Osteocyte (in vitro differentiated cells): Measurements from ENCODE around the gene TBX19. TPM values are rescaled to one million over a fixed set of nuclear protein-coding genes. Genes with fewer than 3 reads are reported as not detected.
A peak's percentile ranks its signal among the peaks of the same experiment; 100 is the strongest.

ENCODE experiments used
- DNase-seq: peaks from one replicate; pipeline ENCODE4 v3.0.0; 2021; ENCODE audit warnings: mixed read lengths; ENCODE audit not compliant: unreplicated experiment; ENCODE audit errors: extremely low spot score
- H3K27ac Mint-ChIP-seq: one replicate; pipeline ENCODE4 v1.8.0; 2021; ENCODE audit warnings: mild to moderate bottlenecking, mixed read lengths; ENCODE audit not compliant: unreplicated experiment
- H3K27me3 Mint-ChIP-seq: one replicate; pipeline ENCODE4 v1.8.0; 2021; ENCODE audit warnings: mixed read lengths; ENCODE audit not compliant: unreplicated experiment
- H3K36me3 Mint-ChIP-seq: one replicate; pipeline ENCODE4 v1.8.0; 2021; ENCODE audit warnings: mixed read lengths; ENCODE audit not compliant: unreplicated experiment
- H3K4me1 Mint-ChIP-seq: one replicate; pipeline ENCODE4 v1.8.0; 2021; ENCODE audit warnings: mixed read lengths; ENCODE audit not compliant: unreplicated experiment
- H3K4me3 Mint-ChIP-seq: one replicate; pipeline ENCODE4 v1.8.0; 2021; ENCODE audit warnings: mild to moderate bottlenecking, moderate library complexity, mixed read lengths; ENCODE audit not compliant: unreplicated experiment
- H3K9me3 Mint-ChIP-seq: one replicate; pipeline ENCODE4 v1.8.0; 2021; ENCODE audit warnings: mixed read lengths; ENCODE audit not compliant: unreplicated experiment
- CTCF ChIP-seq: fragments of 200-600 bp; sonication (generic); IDR thresholded peaks from 2 replicates; pipeline ENCODE4 v1.5.0; 2021; ENCODE audit warnings: antibody characterized with exemption, mild to moderate bottlenecking, moderate library complexity
- total RNA-seq: library from RNA; stranded (reverse); gene quantifications from 2 replicates; pipeline ENCODE4 v1.2.1, GENCODE V29; 2021

Gene TBX19
- total RNA-seq, 1 donor from 2014 or later, result 2.5 TPM

- no peak for TF ChIP-seq CTCF
- Mint-ChIP-seq H3K27me3 (no peaks in the 10 kb centered on the region), H3K4me3 (peak overlapping the region; percentile 2), H3K9me3 (peaks cover 4% of the 10 kb centered on the region), H3K36me3 (peaks cover 60% of the 10 kb centered on the region), H3K27ac (peak overlapping the region; percentile 74), H3K4me1 (peaks cover 39% of the 10 kb centered on the region)
- DNase-seq, result no peak
Observed at GRCh38 chr1:168252204-168252733, 28.4 kb upstream of the TBX19 start.

- peaks cover 36% of the 10 kb centered on the region for H3K4me1 Mint-ChIP-seq
- H3K27me3 Mint-ChIP-seq, result no peaks in the 10 kb centered on the region
- no peak overlapping the region for H3K27ac Mint-ChIP-seq
- H3K4me3 Mint-ChIP-seq, result no peak overlapping the region
- peaks cover 39% of the 10 kb centered on the region for H3K36me3 Mint-ChIP-seq
- H3K9me3 Mint-ChIP-seq, result peaks cover 12% of the 10 kb centered on the region
- TF ChIP-seq CTCF, result no peak
- DNase-seq, result no peak
Observed at GRCh38 chr1:168256164-168256563, 24.5 kb upstream of the TBX19 start.

- Mint-ChIP-seq H3K27me3 (no peaks in the 10 kb centered on the region), H3K9me3 (peaks cover 12% of the 10 kb centered on the region), H3K4me1 (peaks cover 39% of the 10 kb centered on the region), H3K4me3 (no peak overlapping the region), H3K36me3 (peaks cover 39% of the 10 kb centered on the region), H3K27ac (no peak overlapping the region)
- DNase-seq, result no peak
- TF ChIP-seq CTCF, result no peak
Observed at GRCh38 chr1:168257397-168257796, 23.3 kb upstream of the TBX19 start.

- Mint-ChIP-seq H3K9me3 (peaks cover 12% of the 10 kb centered on the region), H3K27me3 (no peaks in the 10 kb centered on the region), H3K4me3 (no peak overlapping the region), H3K27ac (peak overlapping the region; percentile 36), H3K4me1 (peaks cover 35% of the 10 kb centered on the region), H3K36me3 (peaks cover 34% of the 10 kb centered on the region)
- no peak for DNase-seq
- no peak for TF ChIP-seq CTCF
Observed at GRCh38 chr1:168259567-168259966, 21.1 kb upstream of the TBX19 start.

GRCh38 chr1:168260393-168260792 lies 20.3 kb upstream of the TBX19 start:
- peak overlapping the region; percentile 80 for H3K27ac Mint-ChIP-seq
- peaks cover 28% of the 10 kb centered on the region for H3K36me3 Mint-ChIP-seq

More at GRCh38 chr1:168260393-168260792, 20.3 kb upstream of the TBX19 start:
- no peak for DNase-seq
- no peaks in the 10 kb centered on the region for H3K27me3 Mint-ChIP-seq
- H3K4me1 Mint-ChIP-seq, result peaks cover 35% of the 10 kb centered on the region
- no peak for TF ChIP-seq CTCF
- H3K9me3 Mint-ChIP-seq, result peaks cover 12% of the 10 kb centered on the region
- H3K4me3 Mint-ChIP-seq, result no peak overlapping the region
